ENCODE measurements around the gene CTDP1.
"Not testable (repeated sequence)": the region's sequence is repeated elsewhere in the genome, so short reads cannot be mapped to it uniquely, and the experiment has no call there.

Gene CTDP1

GRCh38 chr18:79747156-79747845 lies 67.7 kb downstream of the CTDP1 start:
- no peak for DNase-seq

- no peak for DNase-seq
Measured at GRCh38 chr18:79748321-79749180, 68.9 kb downstream of the CTDP1 start.

GRCh38 chr18:79749251-79750191 lies 69.9 kb downstream of the CTDP1 start:
- DNase-seq: peak; percentile 11

GRCh38 chr18:79750980-79751571 lies 71.5 kb downstream of the CTDP1 start:
- no peak for DNase-seq

- not testable (repeated sequence) for DNase-seq
Measured at GRCh38 chr18:79751918-79752578, 72.4 kb downstream of the CTDP1 start.

- DNase-seq: not testable (repeated sequence)
Measured at GRCh38 chr18:79752946-79753345, 73.3 kb downstream of the CTDP1 start.

- no peak for DNase-seq
Measured at GRCh38 chr18:79753391-79753851, 73.8 kb downstream of the CTDP1 start.

- no peak for DNase-seq
Measured at GRCh38 chr18:79754022-79754761, 74.6 kb downstream of the CTDP1 start.

- no peak for DNase-seq
Measured at GRCh38 chr18:79754831-79755351, 75.3 kb downstream of the CTDP1 start.

- DNase-seq: no peak
Measured at GRCh38 chr18:79755496-79756142, 76.0 kb downstream of the CTDP1 start.

GRCh38 chr18:79756143-79756500 lies 76.5 kb downstream of the CTDP1 start:
- no peak for DNase-seq

GRCh38 chr18:79756826-79757225 lies 77.2 kb downstream of the CTDP1 start:
- no peak for DNase-seq

- no peak for DNase-seq
Measured at GRCh38 chr18:79760348-79760747, 80.7 kb downstream of the CTDP1 start.

GRCh38 chr18:79760881-79761280 lies 81.3 kb downstream of the CTDP1 start:
- DNase-seq: no peak

- DNase-seq: no peak
Measured at GRCh38 chr18:79763407-79763806, 83.8 kb downstream of the CTDP1 start.

- DNase-seq: no peak
Measured at GRCh38 chr18:79764131-79764530, 84.5 kb downstream of the CTDP1 start.

- DNase-seq: no peak
Measured at GRCh38 chr18:79765491-79766245, 86.1 kb downstream of the CTDP1 start.

- DNase-seq: no peak
Measured at GRCh38 chr18:79766308-79766707, 86.7 kb downstream of the CTDP1 start.

GRCh38 chr18:79768745-79769144 lies 89.1 kb downstream of the CTDP1 start:
- DNase-seq: no peak

All from fibroblast of skin of right quadriceps (primary cell).